IPS DF 4.7 (cell line): ENCODE measurements around the gene HLA-DOB.

Experiments
- DNase-seq: peaks from one replicate; pipeline ENCODE4 v3.0.0-alpha.2; 2013; ENCODE audit warnings: low spot score; ENCODE audit errors: extremely low read depth

The HLA-DOB gene

GRCh38 chr6:32816746-32817204 lies at the start of gene HLA-DOB:
HLA-DOB (minus strand) TSS chr6:32817002; CDS start chr6:32816951, 51 bp downstream.
- DNase-seq, result no peak

- no peak for DNase-seq
Measured at GRCh38 chr6:32865724-32866443, 49.1 kb upstream of the HLA-DOB start.

- DNase-seq, result no peak
Measured at GRCh38 chr6:32862725-32863124, 45.9 kb upstream of the HLA-DOB start.

GRCh38 chr6:32860674-32861073 lies 43.9 kb upstream of the HLA-DOB start:
- DNase-seq, result no peak

GRCh38 chr6:32858194-32858593 lies 41.4 kb upstream of the HLA-DOB start:
- DNase-seq, result no peak

GRCh38 chr6:32857156-32857891 lies 40.5 kb upstream of the HLA-DOB start:
- DNase-seq, result no peak

GRCh38 chr6:32855467-32856174 lies 38.8 kb upstream of the HLA-DOB start:
- no peak for DNase-seq

GRCh38 chr6:32854376-32855178 lies 37.8 kb upstream of the HLA-DOB start:
- DNase-seq, result no peak

GRCh38 chr6:32853541-32854375 lies 37.0 kb upstream of the HLA-DOB start, which contains the start of the genes PSMB9 and TAP1:
PSMB9 (plus strand) TSS chr6:32854192; CDS start chr6:32854230, 38 bp downstream.
TAP1 (minus strand) TSS chr6:32853704; CDS start chr6:32853636, 68 bp downstream.
- DNase-seq, result no peak

GRCh38 chr6:32852844-32853540 lies 36.2 kb upstream of the HLA-DOB start:
- DNase-seq, result no peak

GRCh38 chr6:32852018-32852843 lies 35.4 kb upstream of the HLA-DOB start:
- DNase-seq, result no peak

GRCh38 chr6:32851025-32851424 lies 34.2 kb upstream of the HLA-DOB start:
- no peak for DNase-seq

- DNase-seq, result no peak
Measured at GRCh38 chr6:32849126-32849525, 32.3 kb upstream of the HLA-DOB start.

GRCh38 chr6:32847795-32848194 lies 31.0 kb upstream of the HLA-DOB start:
- DNase-seq, result no peak

- no peak for DNase-seq
Measured at GRCh38 chr6:32847004-32847403, 30.2 kb upstream of the HLA-DOB start.

- DNase-seq, result no peak
Measured at GRCh38 chr6:32845384-32845884, 28.6 kb upstream of the HLA-DOB start.

GRCh38 chr6:32844839-32845383 lies 28.1 kb upstream of the HLA-DOB start:
- no peak for DNase-seq
